Measurements from ENCODE around the gene USP24. TPM values are rescaled to one million over a fixed set of nuclear protein-coding genes. Genes with fewer than 3 reads are reported as not detected.
"Not testable (repeated sequence)": the region's sequence is repeated elsewhere in the genome, so short reads cannot be mapped to it uniquely, and the experiment has no call there.

Gene USP24
- total RNA-seq, 1 experiment from 2014 or later, result 54.6 TPM

GRCh38 chr1:55024163-55024562, 191.0 kb downstream of the USP24 start:
- H3K36me3 ChIP-seq (ENCODE audit: insufficient read depth, low read length, poor library complexity, severe bottlenecking); H3K27me3 ChIP-seq (replicated peaks; ENCODE audit: insufficient read depth, low read depth, low read length, poor library complexity); CTCF ChIA-PET; BruUV-seq (replicated peaks); H3K4me3 ChIP-seq (ENCODE audit: low read depth, low read length, poor library complexity, severe bottlenecking); H3K27ac ChIP-seq (ENCODE audit: low read depth, low read length, poor library complexity, severe bottlenecking); DNase-seq (ENCODE audit: low spot score); POLR2A ChIA-PET (ENCODE audit: low non-redundant PET); intact Hi-C loops (cut with micrococcal nuclease; ENCODE audit: unreplicated experiment); H3K9me3 ChIP-seq (ENCODE audit: low read depth, low read length, poor library complexity, severe bottlenecking); H3K4me1 ChIP-seq (ENCODE audit: insufficient read depth, low read length, poor library complexity, severe bottlenecking): not testable (repeated sequence)

DNA sequence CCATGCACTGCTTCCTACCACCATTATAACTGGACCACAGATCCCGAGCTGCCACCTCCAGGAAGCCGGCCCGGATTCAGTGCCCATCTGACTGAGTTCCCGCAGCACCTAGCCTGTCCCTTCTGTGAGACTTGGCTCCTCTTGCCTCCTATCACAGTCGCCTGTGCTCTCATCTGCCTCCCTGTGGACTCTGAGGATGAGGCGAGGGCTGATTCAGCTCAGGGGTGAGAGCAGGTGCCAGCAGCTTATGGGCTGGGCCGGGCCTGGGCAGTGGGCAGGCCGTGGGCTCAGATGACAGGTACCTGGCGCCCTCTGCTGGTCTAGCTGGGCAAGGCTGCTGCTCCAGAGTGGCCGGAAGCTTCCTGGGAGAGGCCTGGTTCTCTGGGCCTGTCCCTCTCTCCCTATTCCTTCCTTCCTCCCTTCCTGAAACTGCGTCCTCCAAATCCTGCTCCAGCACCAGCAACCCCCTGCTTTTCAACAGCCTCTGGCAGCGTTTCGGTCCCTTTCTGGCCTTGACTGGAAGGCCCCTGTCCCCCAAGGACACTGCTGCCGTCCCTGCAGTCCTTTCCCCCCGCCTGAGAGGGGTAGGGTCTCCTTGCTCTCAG, 193.1 kb downstream of the USP24 start:
- Histone ChIP-seq H3K27me3 (replicated peaks; ENCODE audit: insufficient read depth, low read depth, low read length, poor library complexity) (no peaks in the 10 kb centered on the region), H3K9me3 (ENCODE audit: low read depth, low read length, poor library complexity, severe bottlenecking) (no peaks in the 10 kb centered on the region), H3K27ac (ENCODE audit: low read depth, low read length, poor library complexity, severe bottlenecking) (no peak overlapping the region), H3K4me3 (ENCODE audit: low read depth, low read length, poor library complexity, severe bottlenecking) (no peak overlapping the region), H3K36me3 (ENCODE audit: insufficient read depth, low read length, poor library complexity, severe bottlenecking) (no peaks in the 10 kb centered on the region), H3K4me1 (ENCODE audit: insufficient read depth, low read length, poor library complexity, severe bottlenecking) (no peaks in the 10 kb centered on the region)
- no TSS peak for BruUV-seq (replicated peaks)
- CTCF ChIA-PET, result interaction anchor here (0.5 to 2.1 kb wide), 9 partner anchors 16 to 152 kb away, joined by 3 to 78 read pairs (median 3); no protein-coding TSS in a partner anchor
- intact Hi-C loops (cut with micrococcal nuclease; ENCODE audit: unreplicated experiment), result loop anchor here (1.0 kb wide), 2 partner anchors 72 to 77 kb away; no protein-coding TSS in a partner anchor
- peak; percentile 84 for DNase-seq (ENCODE audit: low spot score)
- POLR2A ChIA-PET (ENCODE audit: low non-redundant PET), result no interaction called here
- TF ChIP-seq EZH2 (IDR thresholded peaks at IDR 0.05; ENCODE audit: borderline replicate concordance, low read depth, low read length, poor library complexity, severe bottlenecking), result no peak
- TF ChIP-seq, protein P1, sequence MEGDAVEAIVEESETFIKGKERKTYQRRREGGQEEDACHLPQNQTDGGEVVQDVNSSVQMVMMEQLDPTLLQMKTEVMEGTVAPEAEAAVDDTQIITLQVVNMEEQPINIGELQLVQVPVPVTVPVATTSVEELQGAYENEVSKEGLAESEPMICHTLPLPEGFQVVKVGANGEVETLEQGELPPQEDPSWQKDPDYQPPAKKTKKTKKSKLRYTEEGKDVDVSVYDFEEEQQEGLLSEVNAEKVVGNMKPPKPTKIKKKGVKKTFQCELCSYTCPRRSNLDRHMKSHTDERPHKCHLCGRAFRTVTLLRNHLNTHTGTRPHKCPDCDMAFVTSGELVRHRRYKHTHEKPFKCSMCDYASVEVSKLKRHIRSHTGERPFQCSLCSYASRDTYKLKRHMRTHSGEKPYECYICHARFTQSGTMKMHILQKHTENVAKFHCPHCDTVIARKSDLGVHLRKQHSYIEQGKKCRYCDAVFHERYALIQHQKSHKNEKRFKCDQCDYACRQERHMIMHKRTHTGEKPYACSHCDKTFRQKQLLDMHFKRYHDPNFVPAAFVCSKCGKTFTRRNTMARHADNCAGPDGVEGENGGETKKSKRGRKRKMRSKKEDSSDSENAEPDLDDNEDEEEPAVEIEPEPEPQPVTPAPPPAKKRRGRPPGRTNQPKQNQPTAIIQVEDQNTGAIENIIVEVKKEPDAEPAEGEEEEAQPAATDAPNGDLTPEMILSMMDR (conservative IDR thresholded peaks at IDR 0.05; ENCODE audit: low read depth, low read length), result peak; percentile 97

DNA sequence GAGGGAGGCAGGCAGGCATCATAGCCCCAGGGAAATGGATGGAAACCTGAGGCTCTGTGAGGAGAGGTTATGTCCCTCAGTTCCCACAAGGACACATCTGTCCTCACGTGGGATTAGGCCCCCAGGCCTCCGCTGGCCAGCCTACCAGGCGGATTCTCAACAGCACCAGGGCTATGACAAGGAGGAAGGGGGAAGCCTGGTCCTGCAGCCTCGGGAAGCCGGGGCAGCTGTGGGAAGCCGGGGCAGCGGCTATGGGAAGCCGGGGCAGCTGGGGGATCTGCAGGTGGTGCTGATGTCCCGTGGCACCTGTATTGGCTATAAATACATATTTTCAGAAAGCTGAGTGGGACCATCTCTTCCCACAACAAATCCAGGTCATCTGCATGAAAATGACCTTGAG, 196.8 kb downstream of the USP24 start:
- H3K4me1 ChIP-seq (ENCODE audit: insufficient read depth, low read length, poor library complexity, severe bottlenecking), result no peaks in the 10 kb centered on the region
- no peak for TF ChIP-seq EZH2 (IDR thresholded peaks at IDR 0.05; ENCODE audit: borderline replicate concordance, low read depth, low read length, poor library complexity, severe bottlenecking)
- TF ChIP-seq, protein P1 (conservative IDR thresholded peaks at IDR 0.05; ENCODE audit: low read depth, low read length), result no peak
- no peak overlapping the region for H3K27ac ChIP-seq (ENCODE audit: low read depth, low read length, poor library complexity, severe bottlenecking)
- DNase-seq (ENCODE audit: low spot score), result no peak
- intact Hi-C loops (cut with micrococcal nuclease; ENCODE audit: unreplicated experiment), result no loop called here
- no peaks in the 10 kb centered on the region for H3K9me3 ChIP-seq (ENCODE audit: low read depth, low read length, poor library complexity, severe bottlenecking)
- H3K4me3 ChIP-seq (ENCODE audit: low read depth, low read length, poor library complexity, severe bottlenecking), result no peak overlapping the region
- peaks cover 5% of the 10 kb centered on the region for H3K27me3 ChIP-seq (replicated peaks; ENCODE audit: insufficient read depth, low read depth, low read length, poor library complexity)
- ChIA-PET POLR2A (ENCODE audit: low non-redundant PET) (no interaction called here), CTCF (interaction anchor here (0.9 kb wide), 1 partner anchor 73 kb away, joined by 3 read pairs; no protein-coding TSS in a partner anchor)
- no TSS peak for BruUV-seq (replicated peaks)
- H3K36me3 ChIP-seq (ENCODE audit: insufficient read depth, low read length, poor library complexity, severe bottlenecking), result no peaks in the 10 kb centered on the region

Small RNAs within 50 kb of the gene (microRNA-seq; reads per million reads assigned to microRNA genes)
- 2.7 reads per million, percentile 3 among the genes with 10 or more reads in this experiment for gene MIR4422

Other genes with a start within 250 kb of the USP24 start
- gene TMEM61, start 234.7 kb downstream of the USP24 start, total RNA-seq (2021), result not detected in 2 replicates
- gene BSND, start 216.4 kb downstream of the USP24 start, total RNA-seq (2021), result not detected in 2 replicates
- 38.9 and 41.9 TPM in 2 replicates for gene PCSK9, start 175.8 kb downstream of the USP24 start, total RNA-seq (2021)